Occipital lobe (tissue), 2 donors: ENCODE measurements around the gene FSTL4. TPM values are rescaled to one million over a fixed set of nuclear protein-coding genes. Genes with fewer than 3 reads are reported as not detected.
"Not testable (repeated sequence)": the region's sequence is repeated elsewhere in the genome, so short reads cannot be mapped to it uniquely, and the experiment has no call there.

Experiments used
- DNase-seq: peaks from one replicate; lab custom pipeline; 2025; lab: John Stamatoyannopoulos, UW
- total RNA-seq: library from RNA; depleted of rRNA; stranded (reverse); fragments of >200 nt; gene quantifications from one replicate; pipeline ENCODE4 v1.2.3, GENCODE V29; 2014

The FSTL4 gene
- total RNA-seq, 1 donor from 2014 or later, result 0.62 TPM

GRCh38 chr5:133456933-133457402 is 155.4 kb downstream of the FSTL4 start:
- no peak for DNase-seq

- no peak for DNase-seq
Observed at GRCh38 chr5:133455676-133456075, 156.7 kb downstream of the FSTL4 start.

GRCh38 chr5:133454442-133454841 is 157.9 kb downstream of the FSTL4 start:
- no peak for DNase-seq

- no peak for DNase-seq
Observed at GRCh38 chr5:133453831-133454230, 158.5 kb downstream of the FSTL4 start.

GRCh38 chr5:133453084-133453780 is 159.1 kb downstream of the FSTL4 start:
- no peak for DNase-seq

GRCh38 chr5:133451926-133452325 is 160.4 kb downstream of the FSTL4 start:
- no peak for DNase-seq

- DNase-seq, result no peak
Observed at GRCh38 chr5:133450286-133450685, 162.1 kb downstream of the FSTL4 start.

- DNase-seq, result no peak
Observed at GRCh38 chr5:133449181-133449580, 163.2 kb downstream of the FSTL4 start.

- no peak for DNase-seq
Observed at GRCh38 chr5:133446440-133446839, 165.9 kb downstream of the FSTL4 start.

GRCh38 chr5:133445744-133446143 is 166.6 kb downstream of the FSTL4 start:
- DNase-seq, result no peak

GRCh38 chr5:133445204-133445603 is 167.1 kb downstream of the FSTL4 start:
- DNase-seq, result not testable (repeated sequence)

GRCh38 chr5:133444711-133445110 is 167.6 kb downstream of the FSTL4 start:
- DNase-seq, result no peak

- DNase-seq, result no peak
Observed at GRCh38 chr5:133441166-133441815, 171.1 kb downstream of the FSTL4 start.

- no peak for DNase-seq
Observed at GRCh38 chr5:133440467-133441115, 171.8 kb downstream of the FSTL4 start.

- no peak for DNase-seq
Observed at GRCh38 chr5:133439859-133440258, 172.5 kb downstream of the FSTL4 start.

GRCh38 chr5:133438487-133438886 is 173.9 kb downstream of the FSTL4 start:
- DNase-seq, result no peak

- no peak for DNase-seq
Observed at GRCh38 chr5:133434336-133434735, 178.0 kb downstream of the FSTL4 start.

- no peak for DNase-seq
Observed at GRCh38 chr5:133433641-133434040, 178.7 kb downstream of the FSTL4 start.

GRCh38 chr5:133432956-133433532 is 179.3 kb downstream of the FSTL4 start:
- DNase-seq, result no peak

- no peak for DNase-seq
Observed at GRCh38 chr5:133431326-133431865, 180.9 kb downstream of the FSTL4 start.

GRCh38 chr5:133430095-133430494 is 182.2 kb downstream of the FSTL4 start:
- DNase-seq, result no peak

- no peak for DNase-seq
Observed at GRCh38 chr5:133429046-133429445, 183.3 kb downstream of the FSTL4 start.
